ENCODE data around the gene MT4.

The MT4 gene

DNA sequence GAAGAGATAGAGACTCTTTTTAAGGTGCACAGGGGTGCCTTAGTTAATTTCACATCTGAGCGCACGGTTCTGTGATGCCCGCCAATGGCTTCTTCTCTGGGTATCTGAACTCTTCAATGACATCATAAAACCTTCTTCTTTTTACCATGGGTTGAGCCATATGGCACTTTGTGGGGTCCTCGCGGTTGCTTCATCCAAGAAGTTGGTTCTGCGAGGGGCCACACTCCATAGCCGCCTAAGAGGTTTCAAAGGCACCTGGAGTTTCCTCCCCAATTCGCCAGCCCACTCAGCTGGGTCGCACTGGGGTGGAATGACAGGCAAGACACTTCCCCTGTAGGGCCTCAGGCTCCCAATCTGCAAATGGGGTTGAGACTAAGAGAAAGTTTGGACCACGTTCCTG lies 10.4 kb upstream of the MT4 start:
- Histone ChIP-seq H3K27ac (ENCODE audit: low read depth, low read length) (no peak overlapping the region), H3K4me2 (ENCODE audit: low read depth, low read length, poor library complexity, severe bottlenecking) (no peak overlapping the region), H3K79me2 (ENCODE audit: insufficient read depth, low read length) (no peaks in the 10 kb centered on the region), H3K9ac (ENCODE audit: low read length) (no peak overlapping the region), H3K9me3 (ENCODE audit: insufficient read depth, low read length) (no peaks in the 10 kb centered on the region), H4K20me1 (ENCODE audit: low read depth, low read length) (no peaks in the 10 kb centered on the region), H3K9me2 (replicated peaks; ENCODE audit: insufficient read depth, low read length) (no peaks in the 10 kb centered on the region), H3K4me3 (ENCODE audit: insufficient read depth, low read length, poor library complexity, severe bottlenecking) (no peak overlapping the region), H3F3A (ENCODE audit: insufficient read depth) (no peaks in the 10 kb centered on the region), H3K36me3 (ENCODE audit: low read length) (no peaks in the 10 kb centered on the region), H3K27me3 (ENCODE audit: low read length) (no peaks in the 10 kb centered on the region), H2AFZ (ENCODE audit: low read depth, low read length, severe bottlenecking) (no peak overlapping the region)
- no peak for TF ChIP-seq EZH2phosphoT487 (conservative IDR thresholded peaks at IDR 0.05; ENCODE audit: low read length)
- TF ChIP-seq, protein P1, sequence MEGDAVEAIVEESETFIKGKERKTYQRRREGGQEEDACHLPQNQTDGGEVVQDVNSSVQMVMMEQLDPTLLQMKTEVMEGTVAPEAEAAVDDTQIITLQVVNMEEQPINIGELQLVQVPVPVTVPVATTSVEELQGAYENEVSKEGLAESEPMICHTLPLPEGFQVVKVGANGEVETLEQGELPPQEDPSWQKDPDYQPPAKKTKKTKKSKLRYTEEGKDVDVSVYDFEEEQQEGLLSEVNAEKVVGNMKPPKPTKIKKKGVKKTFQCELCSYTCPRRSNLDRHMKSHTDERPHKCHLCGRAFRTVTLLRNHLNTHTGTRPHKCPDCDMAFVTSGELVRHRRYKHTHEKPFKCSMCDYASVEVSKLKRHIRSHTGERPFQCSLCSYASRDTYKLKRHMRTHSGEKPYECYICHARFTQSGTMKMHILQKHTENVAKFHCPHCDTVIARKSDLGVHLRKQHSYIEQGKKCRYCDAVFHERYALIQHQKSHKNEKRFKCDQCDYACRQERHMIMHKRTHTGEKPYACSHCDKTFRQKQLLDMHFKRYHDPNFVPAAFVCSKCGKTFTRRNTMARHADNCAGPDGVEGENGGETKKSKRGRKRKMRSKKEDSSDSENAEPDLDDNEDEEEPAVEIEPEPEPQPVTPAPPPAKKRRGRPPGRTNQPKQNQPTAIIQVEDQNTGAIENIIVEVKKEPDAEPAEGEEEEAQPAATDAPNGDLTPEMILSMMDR (IDR thresholded peaks at IDR 0.05; ENCODE audit: insufficient read depth, low read length, poor library complexity, severe bottlenecking): no peak

DNA sequence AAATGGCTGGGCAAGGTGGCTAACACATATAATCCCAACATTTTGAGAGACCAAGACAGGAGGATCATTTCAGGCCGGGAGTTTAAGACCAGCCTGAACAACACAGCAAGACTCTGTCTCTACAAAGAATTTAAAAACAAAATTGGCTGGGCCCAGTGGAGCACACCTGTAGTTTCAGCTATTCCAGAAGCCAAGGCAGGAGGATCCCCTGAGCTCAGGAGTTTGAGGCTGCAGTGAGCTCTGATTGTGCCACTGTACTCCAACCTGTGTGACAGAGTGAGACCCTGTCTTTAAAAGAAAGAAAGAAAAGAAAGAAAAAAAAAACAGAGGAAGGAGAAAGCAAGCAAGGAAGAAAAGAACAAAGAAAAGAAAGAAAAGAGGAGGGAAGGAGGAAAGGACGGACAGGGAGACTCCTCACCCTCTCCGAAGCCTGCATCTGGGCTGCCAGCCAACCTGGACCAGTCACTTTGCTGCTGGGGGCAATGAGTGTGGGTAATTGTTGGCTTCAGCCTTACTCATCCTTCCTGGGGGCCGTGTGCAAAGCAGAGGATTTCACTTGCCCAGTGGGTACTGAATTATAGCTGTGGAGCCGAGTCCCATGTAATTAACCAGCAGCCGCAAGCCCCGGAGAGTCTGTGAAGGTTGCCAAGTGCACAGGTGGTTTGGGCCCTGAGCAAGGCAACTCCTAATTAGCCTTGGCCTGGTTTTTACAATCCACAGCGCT lies 6.7 kb upstream of the MT4 start:
- H3F3A ChIP-seq (ENCODE audit: insufficient read depth): no peaks in the 10 kb centered on the region
- H3K4me3 ChIP-seq (ENCODE audit: insufficient read depth, low read length, poor library complexity, severe bottlenecking): no peak overlapping the region
- H3K9me2 ChIP-seq (replicated peaks; ENCODE audit: insufficient read depth, low read length): no peaks in the 10 kb centered on the region
- no peaks in the 10 kb centered on the region for H4K20me1 ChIP-seq (ENCODE audit: low read depth, low read length)
- no peak overlapping the region for H3K9ac ChIP-seq (ENCODE audit: low read length)
- H3K79me2 ChIP-seq (ENCODE audit: insufficient read depth, low read length): no peaks in the 10 kb centered on the region
- H3K4me2 ChIP-seq (ENCODE audit: low read depth, low read length, poor library complexity, severe bottlenecking): no peak overlapping the region
- H3K9me3 ChIP-seq (ENCODE audit: insufficient read depth, low read length): no peaks in the 10 kb centered on the region
- no peak overlapping the region for H2AFZ ChIP-seq (ENCODE audit: low read depth, low read length, severe bottlenecking)
- H3K36me3 ChIP-seq (ENCODE audit: low read length): no peaks in the 10 kb centered on the region
- H3K27ac ChIP-seq (ENCODE audit: low read depth, low read length): no peak overlapping the region
- no peaks in the 10 kb centered on the region for H3K27me3 ChIP-seq (ENCODE audit: low read length)
- TF ChIP-seq EZH2phosphoT487 (conservative IDR thresholded peaks at IDR 0.05; ENCODE audit: low read length): no peak
- TF ChIP-seq, protein P1 (IDR thresholded peaks at IDR 0.05; ENCODE audit: insufficient read depth, low read length, poor library complexity, severe bottlenecking): no peak

DNA sequence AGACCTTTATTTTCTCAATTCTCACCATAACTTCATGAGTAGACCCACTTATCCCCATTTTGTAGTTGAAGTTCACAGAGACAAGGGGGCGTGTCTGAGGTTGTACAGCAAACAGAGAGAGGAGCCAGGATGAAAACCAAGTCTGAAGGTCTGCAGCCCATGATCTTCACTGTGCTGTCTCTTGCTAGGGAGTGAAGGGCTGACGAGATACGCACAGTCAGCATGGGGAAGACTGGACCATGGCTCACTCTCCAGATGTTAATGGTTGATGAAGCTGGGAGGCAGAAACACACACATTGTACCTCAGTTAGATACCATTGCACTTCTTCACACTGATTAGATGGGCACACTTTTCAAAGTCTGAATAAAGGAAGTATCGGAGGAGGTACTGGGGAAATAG lies 5.8 kb upstream of the MT4 start:
- Histone ChIP-seq H3K27ac (ENCODE audit: low read depth, low read length) (no peak overlapping the region), H3K79me2 (ENCODE audit: insufficient read depth, low read length) (no peaks in the 10 kb centered on the region), H4K20me1 (ENCODE audit: low read depth, low read length) (no peaks in the 10 kb centered on the region), H3K4me2 (ENCODE audit: low read depth, low read length, poor library complexity, severe bottlenecking) (no peak overlapping the region), H3K36me3 (ENCODE audit: low read length) (no peaks in the 10 kb centered on the region), H2AFZ (ENCODE audit: low read depth, low read length, severe bottlenecking) (no peak overlapping the region), H3K4me3 (ENCODE audit: insufficient read depth, low read length, poor library complexity, severe bottlenecking) (no peak overlapping the region), H3K27me3 (ENCODE audit: low read length) (no peaks in the 10 kb centered on the region), H3K9me2 (replicated peaks; ENCODE audit: insufficient read depth, low read length) (no peaks in the 10 kb centered on the region), H3K9me3 (ENCODE audit: insufficient read depth, low read length) (no peaks in the 10 kb centered on the region), H3F3A (ENCODE audit: insufficient read depth) (no peaks in the 10 kb centered on the region), H3K9ac (ENCODE audit: low read length) (no peak overlapping the region)
- TF ChIP-seq EZH2phosphoT487 (conservative IDR thresholded peaks at IDR 0.05; ENCODE audit: low read length): no peak
- TF ChIP-seq, protein P1 (IDR thresholded peaks at IDR 0.05; ENCODE audit: insufficient read depth, low read length, poor library complexity, severe bottlenecking): no peak
